PC-9 (cell line): ENCODE data around the gene PDCD1LG2.

Experiments
- CTCF ChIP-seq: fragments of 200-600 bp; sonication (generic); conservative IDR thresholded peaks from 2 replicates; pipeline ENCODE4 v1.6.1; 2017; ENCODE audit warnings: mixed run types, antibody characterized with exemption, mild to moderate bottlenecking, moderate library complexity
- EZH2 ChIP-seq: fragments of 200-600 bp; sonication (generic); IDR thresholded peaks from 2 replicates; pipeline ENCODE4 v1.8.0; 2017; ENCODE audit warnings: antibody characterized with exemption, low read depth

DNA sequence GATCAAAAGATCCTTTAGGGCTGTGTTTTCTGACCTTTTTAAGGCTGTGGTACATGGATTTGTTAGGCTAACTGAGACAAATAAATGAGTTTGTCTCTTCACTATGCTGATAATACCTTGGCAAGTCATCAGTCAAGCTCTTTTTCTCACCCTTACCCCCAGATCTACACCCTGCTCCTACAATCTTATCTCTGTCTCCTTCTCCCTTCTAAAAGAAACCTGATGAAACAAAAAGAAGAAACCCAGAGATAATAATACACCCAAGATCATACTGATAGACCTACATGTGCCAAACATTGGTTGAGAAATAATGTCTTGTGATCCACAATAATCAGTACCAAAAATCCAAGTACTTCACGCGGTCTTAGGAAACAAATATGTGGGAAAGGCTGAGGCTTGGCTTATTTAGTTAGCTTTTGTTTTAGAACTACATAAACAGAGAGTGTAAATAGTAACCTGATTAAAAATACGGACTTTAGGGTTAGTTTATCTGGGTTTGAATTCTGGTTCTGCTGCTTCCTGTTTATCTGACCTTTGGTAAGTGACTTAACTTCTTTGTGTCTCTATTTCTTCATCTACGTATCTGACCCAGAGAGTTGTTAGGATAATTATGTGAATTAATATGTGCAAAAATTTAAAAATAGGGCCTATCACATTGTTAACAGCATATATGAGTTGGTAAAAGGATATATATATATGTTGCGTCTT, 24.8 kb upstream of the PDCD1LG2 start:
- no peak for TF ChIP-seq CTCF
- no peak for TF ChIP-seq EZH2
